NCI-H345 (cell line): ENCODE measurements around the gene TTLL3.

Source experiments
- DNase-seq: peaks from one replicate; lab custom pipeline; 2025; lab: John Stamatoyannopoulos, UW

The TTLL3 gene

DNA sequence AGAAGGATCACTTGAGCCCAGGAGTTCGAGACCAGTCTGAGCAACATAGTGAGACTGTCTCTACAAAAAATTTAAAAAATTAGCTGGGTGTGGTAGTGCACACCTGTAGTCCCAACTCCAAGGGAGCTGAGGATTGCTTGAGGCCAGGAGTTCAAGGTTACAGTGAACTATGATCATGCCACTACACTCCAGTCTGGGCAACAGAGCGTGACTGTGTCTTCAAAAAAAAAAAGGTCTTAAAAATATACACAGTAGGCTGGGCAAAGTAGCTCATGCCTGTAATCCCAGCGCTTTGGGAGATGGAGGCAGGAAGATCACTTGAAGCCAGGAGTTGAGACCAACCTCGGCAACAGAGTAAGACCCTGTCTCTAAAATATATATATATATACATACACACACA is 29.2 kb upstream of the TTLL3 start:
- no peak for DNase-seq

DNA sequence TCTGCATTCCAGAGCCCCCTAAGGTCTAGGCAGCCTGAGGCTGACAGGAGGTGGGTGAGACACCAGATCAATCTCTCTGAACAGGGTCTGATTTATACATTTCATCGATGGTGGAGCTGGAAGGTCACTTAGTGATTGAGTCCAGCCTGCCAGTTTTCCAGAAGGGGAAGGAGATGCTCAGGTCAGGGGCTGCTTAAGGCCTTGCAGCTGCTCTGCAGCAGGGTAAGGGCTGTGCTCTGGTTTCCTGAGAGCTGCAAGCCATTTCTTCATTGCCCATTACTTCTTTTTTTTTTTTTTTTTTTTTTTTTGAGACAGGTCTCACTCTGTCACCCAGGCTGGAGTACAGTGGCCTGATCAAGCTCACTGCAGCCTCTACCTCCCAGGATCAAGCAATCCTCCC is 28.5 kb upstream of the TTLL3 start:
- no peak for DNase-seq

DNA sequence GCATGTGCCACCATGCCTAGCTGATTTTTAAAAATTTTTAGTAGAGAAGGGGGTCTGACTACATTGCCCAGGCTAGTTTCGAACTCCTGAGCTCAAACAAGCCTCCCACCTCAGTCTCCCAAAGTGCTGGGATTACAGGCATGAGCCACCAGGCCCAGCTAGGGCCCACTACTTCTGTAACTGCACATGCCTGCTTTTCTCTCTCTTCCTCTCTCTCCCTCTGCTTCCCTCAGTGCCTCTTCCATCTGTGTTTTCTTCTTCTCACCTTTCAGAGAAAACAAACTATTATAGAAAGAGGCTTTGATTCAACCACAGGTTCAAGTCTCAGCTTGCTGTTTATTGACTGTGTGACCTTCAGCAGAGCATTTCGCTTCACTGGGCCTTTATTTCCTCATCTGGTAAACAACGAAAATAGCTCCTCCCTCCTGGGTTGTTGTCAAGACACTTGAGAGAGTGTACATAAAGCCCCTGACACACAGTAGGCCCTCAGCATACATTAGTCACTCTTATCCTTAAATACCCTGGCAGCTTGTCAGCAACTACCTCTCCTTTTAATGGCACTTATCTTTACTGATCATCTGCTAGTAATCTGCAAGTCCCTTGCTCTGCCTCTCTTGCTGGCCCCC is 28.0 kb upstream of the TTLL3 start:
- DNase-seq = no peak

DNA sequence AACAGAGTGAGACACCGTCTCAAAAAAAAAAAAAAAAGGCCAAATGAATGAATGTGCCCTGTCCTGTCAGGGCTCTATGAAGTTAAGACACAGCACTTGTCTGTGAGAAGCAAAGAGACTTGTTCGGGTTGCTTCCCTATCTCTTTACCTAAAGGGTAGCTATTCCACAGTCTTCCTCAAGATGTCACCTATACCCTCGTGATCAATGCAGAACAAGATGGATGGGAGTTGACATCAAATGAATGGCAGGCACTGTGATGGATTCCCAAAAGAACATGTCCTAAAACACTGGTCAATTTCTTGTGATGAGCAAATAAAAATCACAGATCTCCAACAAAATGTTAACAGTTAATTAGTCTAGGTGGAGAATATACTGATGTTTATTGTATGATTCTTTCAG is 27.3 kb upstream of the TTLL3 start:
- no peak for DNase-seq

DNA sequence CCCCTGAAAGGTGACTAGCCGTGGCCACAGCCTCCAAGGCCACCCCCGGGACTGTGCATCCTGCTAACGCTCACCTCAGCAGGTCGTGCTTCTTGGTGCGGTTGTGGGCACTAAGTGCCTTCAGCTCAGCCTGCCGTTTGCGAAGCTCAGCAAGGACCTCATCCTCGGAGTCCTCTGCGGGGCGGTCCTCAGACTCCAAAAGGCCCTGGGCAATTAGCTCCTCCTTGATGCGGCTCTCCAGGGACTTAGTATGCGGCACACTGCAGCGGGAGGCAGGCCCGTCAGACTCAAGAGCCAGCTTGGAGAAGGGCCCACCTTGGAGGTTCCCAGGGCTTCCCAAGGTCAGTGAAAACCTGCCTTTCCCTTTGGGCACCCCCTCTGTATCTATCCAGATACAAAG is 26.1 kb upstream of the TTLL3 start:
- DNase-seq = no peak

DNA sequence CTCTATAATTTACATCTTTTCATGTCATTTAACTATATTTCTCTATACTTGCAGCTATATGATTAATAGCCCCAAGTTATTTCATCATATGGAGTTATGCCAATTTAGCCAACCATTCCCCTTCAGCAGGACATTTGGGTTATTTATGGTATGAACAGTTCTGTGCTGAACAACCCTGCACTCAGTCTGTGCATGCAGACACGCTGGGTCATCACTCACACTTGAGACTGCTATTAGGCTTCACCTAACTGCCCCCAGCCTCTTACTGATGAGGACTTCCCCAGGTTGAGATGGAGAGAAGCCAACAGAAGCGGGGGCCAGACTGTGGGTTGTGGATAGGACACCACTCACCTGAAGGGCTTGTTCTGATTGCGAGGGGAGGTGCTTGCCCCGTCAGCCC is 25.1 kb upstream of the TTLL3 start:
- DNase-seq = no peak

DNA sequence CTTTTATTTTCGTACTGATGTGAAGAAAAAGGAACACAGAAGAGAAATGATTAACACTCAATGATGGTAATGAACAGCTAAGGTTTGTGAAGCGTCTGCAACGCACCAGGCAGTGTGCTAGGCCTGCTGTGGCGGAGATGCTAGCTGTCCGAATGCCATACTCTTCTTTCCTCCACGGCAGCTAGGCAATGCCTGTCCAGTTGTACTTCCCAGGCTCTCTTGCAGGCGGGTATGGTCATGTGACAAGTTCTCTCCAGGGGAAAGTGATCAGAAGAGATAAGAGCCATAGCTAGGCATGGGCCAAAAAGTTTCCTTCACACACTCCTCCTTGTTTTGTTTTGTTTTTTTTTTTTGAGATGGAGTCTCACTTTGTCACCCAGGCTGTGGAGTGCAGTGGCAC is 24.5 kb upstream of the TTLL3 start:
- DNase-seq = no peak

DNA sequence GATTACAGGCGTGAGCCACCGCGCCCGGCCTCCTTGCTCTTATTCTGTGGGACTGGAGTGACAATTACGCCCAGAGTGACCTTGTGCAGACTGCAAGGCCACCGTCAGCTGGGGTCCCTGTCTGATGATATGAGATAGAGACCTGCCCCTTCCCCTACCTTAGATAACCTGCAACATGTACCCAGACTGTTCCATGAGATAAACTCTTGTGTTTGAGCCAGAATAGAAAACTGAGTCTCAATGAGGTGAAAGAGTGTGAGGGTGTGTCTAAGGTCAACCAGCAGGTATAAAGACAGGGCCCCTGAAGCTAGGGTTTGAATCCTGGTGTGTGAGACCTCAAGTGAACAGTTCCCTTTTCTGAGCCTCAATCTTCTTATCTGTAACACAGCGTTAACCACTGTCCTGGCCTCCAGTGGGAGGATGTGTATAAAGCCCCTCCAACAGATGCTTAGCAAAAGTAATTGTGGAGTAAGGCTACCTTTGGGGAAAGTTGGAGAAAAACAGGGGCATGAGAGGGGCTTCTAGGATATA is 23.8 kb upstream of the TTLL3 start:
- DNase-seq = no peak

DNA sequence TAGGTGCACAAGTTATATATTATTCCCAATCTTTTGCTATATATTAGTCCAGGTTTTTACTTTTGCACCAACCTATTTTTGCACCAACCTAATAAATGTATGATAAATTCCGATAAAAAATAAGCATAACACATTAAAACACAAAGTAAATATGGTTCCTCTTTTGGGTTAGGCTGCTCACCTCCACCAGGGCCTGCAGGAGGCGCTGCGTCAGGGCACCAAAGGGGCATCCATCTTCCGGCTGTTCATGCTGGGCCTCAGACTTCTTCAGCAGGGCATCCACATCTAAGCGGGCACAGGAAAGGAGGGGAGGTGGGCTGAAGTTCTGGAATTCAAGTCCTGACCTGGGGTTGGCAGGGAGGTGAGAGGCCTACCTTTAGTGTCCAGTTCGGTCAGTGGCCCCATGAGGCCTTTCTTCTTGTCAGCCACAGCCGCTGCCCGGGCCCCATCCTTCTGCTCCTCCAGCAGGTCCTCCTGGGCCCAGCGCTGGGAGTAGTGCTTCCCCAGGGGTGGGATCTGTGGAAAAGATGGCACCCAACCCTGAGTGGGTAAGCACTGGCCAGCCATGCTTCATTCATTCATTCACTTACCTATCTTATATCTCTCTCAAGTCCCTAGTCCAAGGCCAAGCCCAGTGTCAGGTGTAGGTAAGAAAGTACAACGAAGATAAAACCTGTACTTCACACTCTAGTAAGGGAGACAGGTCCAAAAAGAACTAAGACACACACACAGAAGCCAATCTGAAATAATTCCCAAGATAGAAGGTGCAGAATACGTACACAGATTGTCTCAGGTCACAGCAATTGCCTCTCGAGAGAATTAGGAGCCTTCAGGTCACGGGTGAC is 23.0 kb upstream of the TTLL3 start:
- DNase-seq = no peak

DNA sequence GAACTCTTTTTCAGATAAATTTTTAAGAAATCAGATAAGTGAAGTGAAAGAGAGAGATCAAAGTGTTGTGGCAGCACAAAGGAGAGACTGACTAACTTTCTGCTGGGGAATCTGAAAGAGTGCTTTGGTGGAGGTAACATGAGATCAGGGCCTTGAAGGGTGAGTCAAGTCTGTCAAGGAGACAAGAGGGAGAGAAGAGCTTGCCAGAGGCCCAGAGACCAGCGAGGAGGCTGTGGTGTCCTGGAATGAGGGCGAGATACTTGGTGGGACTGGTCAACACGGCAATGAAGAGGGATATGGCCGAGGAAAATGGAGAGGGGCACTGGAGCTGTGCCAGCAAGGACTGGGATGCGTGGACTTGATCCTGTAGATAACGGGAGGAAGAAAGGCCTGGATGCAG is 22.3 kb upstream of the TTLL3 start:
- DNase-seq = no peak

DNA sequence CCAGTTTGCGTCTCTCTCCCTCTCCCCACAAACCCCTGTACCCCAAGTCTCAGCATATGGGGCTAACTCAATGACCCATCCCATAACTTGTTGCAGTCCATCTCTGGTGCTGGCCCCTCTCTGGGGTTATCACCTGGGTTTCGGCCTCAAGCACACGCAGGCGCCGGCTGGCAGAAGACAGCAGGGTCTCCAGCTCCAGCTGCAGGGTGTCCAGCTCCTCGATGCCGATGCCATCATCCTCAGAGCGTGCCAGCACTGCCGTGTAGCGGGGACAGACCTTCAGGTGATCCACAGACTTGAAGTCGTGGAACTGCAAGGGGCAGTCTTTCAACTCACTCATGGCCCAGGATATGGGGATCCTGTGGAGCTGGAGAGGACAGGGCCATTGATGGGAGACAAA is 18.9 kb upstream of the TTLL3 start:
- DNase-seq = no peak

DNA sequence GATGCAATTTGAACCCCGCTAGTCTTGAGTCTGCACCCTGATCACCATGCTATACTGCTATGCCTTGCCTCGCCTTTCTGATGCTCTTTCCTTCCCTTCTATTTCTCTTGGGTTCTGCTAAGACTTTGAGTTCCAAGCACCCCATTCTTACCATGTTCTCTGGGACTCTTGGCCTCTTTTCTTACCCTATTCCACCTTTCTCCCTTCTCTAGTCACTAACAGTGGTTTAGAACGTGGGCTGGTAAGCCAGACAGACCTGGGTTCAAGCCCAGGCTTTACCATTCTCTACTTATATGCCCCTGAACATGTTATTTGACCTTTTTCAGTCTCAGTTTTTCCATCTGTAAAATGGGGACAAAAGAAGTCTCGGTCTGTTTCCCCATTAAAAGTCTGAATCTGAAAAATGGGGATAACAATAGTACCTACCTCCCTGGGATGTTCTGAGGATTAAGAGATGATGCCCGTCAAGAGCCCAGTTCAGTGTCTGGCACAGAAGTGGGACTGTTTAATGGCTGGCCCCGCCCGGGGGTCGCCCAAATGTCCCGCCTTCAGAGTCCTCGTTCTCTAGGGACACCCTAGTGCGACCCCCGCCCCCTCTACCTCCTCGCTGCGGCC is 18.2 kb upstream of the TTLL3 start:
- DNase-seq = no peak

DNA sequence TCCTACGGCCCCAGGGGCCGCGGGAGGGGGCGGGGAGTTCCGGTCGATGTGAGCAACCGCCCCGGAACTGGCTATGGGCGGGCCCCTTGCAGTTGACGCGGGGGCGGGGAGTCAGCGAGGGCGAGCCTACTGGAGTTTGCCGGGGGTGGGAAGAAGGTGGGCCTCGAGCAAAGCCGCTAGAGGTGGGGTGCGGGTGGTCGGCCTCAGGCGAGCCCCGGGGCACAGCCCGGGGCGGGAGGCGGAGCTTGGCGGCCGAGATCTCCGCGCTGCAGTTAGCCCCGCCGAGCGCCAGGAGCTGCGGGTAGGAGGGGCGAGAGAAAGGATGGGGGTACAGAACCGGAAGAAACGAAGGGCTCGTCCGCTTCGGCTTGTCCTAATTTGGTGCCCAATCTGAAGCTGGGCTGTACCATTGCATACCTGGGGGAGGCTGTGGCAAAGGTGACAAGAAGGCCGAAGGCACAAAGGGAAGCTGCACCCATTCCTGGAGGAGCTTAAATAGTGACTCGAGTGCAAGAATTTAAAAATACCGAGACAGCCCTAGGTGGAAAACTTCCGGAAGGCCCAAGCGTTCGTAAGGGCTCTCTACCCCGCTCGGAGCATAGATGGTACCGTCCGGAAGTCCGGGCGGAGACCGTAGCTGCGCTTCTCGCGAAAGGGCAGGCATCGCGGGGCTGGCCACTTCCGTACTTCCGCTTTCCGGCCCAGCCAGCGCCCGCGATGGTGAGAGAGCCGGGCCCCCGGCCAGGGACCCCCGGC is 17.5 kb upstream of the TTLL3 start, which contains the start of the genes ARPC4 and TADA3:
Gene ARPC4, plus strand, starts transcription at position 678 of the 756 bp plus-strand sequence. Its CDS starts 40 bp downstream, at position 718.
Gene TADA3, minus strand, starts transcription at position 69 of the 756 bp plus-strand sequence. CDS start 1,007 bp downstream, outside the sequence.
- DNase-seq = peak; percentile 93

DNA sequence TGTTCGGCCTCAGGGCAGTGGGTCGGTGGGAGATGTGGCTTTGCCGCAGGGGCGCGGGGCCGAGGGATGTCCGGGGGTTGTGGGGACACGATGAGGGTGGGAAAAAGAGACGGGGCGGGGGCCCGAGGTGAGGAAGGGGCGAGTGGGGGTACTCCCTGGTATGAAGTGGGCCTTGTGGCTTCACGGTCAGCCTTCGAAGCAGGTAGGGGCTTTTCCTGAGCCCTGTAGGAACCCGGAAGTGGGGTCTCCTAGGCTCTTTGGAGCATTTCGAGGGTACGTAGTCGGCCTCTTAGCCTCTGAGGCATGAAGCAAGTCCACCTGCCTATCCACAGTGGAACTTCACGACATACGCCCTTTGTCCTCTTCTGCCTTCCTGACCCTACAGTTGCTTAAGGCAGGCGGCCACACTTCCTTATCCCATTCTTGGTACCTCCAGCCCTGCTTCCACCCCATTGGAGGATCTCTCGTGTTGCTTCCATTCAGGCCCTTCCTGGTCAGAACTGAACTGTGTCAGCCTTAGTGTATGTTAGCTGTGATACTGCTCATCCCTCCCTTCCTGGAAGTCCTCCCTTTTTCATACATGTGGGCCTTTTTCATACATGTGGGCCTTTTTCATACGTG is 16.8 kb upstream of the TTLL3 start:
- DNase-seq = no peak

DNA sequence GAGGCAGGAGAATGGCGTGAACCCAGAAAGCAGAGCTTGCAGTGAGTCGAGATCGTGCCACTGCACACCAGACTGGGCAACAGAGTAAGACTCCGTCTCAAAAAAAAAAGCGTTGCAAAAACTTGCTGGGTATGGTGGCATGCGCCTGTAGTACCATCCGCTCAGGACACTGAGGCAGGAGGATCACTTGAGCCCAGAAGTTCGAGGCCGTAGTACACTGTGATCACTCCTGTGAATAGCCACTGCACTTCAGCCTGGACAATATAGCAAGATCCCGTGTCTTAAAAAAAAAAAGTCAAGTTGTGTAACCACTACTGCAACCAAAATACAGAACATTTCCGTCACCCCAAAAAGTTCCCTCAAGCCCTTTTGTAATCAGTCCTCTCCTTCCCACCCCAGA is 15.7 kb upstream of the TTLL3 start:
- DNase-seq = no peak

DNA sequence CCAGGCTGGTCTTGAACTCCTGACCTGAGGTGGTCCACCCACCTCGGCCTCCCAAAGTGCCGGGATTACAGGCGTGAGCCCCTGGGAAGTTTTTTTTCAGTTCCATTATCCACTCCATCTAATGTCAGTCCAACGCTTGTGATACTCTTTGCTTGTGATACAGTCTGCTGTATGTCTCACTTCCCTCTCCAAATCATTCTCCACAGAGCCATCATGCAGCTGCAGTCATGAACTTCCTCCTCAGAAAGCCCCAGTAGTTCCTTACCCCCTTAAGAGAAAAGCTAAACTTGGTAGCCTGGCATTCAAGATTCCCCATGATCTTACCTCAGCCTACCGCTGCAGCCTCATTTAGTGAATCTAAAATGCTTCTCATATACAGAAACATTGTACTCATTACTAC is 14.9 kb upstream of the TTLL3 start:
- no peak for DNase-seq

DNA sequence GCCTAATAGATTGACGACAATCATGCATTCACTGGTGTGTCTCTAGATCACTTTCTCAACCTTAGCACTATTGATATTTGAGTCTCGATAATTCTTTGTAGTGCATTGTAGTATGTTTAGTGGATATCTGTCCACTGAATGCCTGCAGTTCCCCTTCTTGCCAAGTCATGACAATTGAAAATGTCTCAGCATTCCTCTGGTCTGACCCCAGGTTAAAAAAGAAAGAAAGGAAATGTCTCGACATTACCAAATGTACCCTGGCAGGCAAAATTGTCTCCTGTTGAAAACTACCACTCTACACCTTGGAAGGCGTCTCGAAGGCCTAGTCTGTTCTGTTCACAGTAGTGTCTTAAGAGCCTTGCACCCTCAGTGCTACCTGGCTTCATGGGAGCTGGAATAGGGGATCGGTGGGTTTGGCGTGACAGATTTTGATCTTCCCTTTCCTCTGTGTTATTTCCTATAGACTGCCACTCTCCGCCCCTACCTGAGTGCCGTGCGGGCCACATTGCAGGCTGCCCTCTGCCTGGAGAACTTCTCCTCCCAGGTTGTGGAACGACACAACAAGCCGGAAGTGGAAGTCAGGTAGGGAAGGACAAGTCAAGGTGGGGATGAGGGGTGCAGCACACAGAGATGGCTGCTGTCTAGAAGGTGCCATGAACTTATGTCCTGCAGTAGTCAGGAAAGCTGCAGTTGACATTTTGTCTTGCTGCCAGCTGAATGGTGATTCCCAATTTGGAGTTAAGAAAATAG is 12.7 kb upstream of the TTLL3 start:
- DNase-seq = no peak

DNA sequence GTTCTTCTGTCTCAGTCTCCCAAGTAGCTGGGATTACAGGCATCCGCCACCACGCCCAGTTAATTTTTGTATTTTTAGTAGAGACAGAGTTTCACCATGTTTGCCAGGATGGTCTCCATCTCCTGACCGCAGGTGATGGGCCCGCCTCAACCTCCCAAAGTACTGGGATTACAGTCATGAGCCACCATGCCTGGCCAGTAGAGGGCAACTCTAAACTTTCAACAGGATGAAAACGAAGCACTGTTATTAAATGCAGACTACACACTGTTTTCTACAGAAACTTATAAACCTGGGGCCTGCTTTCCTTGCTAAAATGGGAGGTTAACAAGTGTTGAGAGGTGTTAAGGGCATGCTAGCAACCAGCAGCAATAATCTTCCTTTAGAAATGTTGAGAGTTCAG is 9.5 kb upstream of the TTLL3 start:
- no peak for DNase-seq

DNA sequence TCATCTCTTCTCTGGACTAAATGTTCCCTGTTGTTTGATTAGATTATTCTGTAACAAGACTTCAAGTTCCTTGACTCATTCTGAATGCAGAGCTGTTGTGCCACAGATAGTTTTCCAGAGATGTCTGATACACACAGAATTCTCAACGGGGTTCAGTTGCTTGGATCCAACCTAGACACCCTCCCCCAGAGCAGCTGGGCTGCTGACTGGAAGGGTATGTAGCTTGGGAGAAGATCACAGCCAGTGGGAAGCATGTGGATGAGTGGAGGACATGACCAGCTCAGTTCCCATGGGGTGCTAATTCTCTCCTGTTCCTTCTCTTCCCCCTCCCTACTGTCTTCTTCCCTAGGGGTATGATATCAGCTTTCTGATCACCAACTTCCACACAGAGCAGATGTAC is 6.6 kb upstream of the TTLL3 start:
- no peak for DNase-seq

DNA sequence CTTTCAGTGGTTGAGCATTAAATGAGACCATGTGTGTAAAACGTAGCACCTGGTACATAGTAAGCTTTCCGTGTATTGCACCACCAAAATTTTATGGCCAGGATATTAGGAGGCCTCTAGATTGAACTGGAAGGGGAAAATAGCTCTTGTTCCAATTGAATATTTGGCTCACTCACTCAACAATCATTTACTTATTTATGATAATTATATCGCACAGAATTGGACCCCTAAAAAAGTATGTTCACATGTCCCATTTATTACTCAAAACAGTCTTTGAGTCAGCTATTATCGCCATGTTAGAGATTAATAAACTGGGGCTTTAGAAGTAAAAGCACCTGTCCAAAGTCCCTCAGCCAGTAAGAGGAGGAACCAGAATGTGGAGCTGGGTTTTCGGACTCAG is 5.1 kb upstream of the TTLL3 start:
- no peak for DNase-seq

DNA sequence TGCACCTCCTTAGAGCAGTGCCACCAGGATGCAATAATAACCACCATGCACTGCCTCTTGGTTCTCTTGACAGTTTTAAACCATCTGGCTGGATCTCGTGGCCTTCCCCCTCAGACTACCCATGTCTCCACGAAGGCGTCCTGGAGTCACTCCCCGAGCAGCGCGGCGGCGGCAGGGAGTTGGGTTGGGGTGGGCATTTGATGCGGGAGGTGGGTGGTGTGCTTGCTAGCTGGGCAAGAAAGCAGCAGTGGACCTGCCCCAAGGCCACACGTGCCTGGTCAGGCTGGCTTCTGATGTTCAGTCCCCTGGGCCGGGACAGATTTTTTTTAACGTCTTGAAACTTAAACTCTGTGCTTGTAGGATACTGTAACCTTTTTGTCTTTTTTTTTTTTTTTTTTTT is 3.9 kb upstream of the TTLL3 start:
- no peak for DNase-seq
